Tibial artery (tissue), 4 donors: Measurements from ENCODE around the gene TRPM1.

Experiments
- DNase-seq, 2 donors: peaks; one replicate each; pipeline ENCODE4 v3.0.0-alpha.2; 2019
- H3K27ac ChIP-seq, 2 donors: fragments of 200-600 bp; sonication (generic) in 1 of 2; 1 replicate in 1 of 2; 2 replicates in 1 of 2; pipeline ENCODE4 v1.5.1; 2018 to 2019; ENCODE audit warnings: mild to moderate bottlenecking in 1 of 2
- H3K27me3 ChIP-seq, 2 donors: fragments of 200-600 bp; sonication (generic) in 1 of 2; one replicate each; pipeline versions ENCODE4 v1.5.1 to v1.6.0; 2016 to 2019
- H3K36me3 ChIP-seq, 3 donors: fragments of 200-600 bp; sonication (generic) in 2 of 3; one replicate each; pipeline ENCODE4 v1.5.1; 2016 to 2019; ENCODE audit warnings: mild to moderate bottlenecking in 2 of 3
- H3K4me1 ChIP-seq, 4 donors: fragments of 200-600 bp; sonication (generic) in 2 of 4; 1 replicate in 3 of 4; 2 replicates in 1 of 4; pipeline ENCODE4 v1.5.1; 2016 to 2019
- H3K4me3 ChIP-seq, 2 donors: fragments of 200-600 bp; sonication (generic) in 1 of 2; 1 replicate in 1 of 2; 2 replicates in 1 of 2; pipeline ENCODE4 v1.5.1; 2018 to 2019; ENCODE audit warnings: mild to moderate bottlenecking in 2 of 2
- H3K9me3 ChIP-seq, 3 donors: fragments of 200-600 bp; sonication (generic) in 1 of 3; one replicate each; pipeline ENCODE4 v1.5.1; 2016 to 2019
- intact Hi-C: fragments of 100-400 bp; cut with DNase I; formaldehyde crosslinking; loops from one replicate; pipeline ENCODE4 v1.15.0; 2023; ENCODE audit warnings: low total_unique reads
- TF ChIP-seq, protein P1 (sequence below), 2 experiments: fragments of 200-600 bp in 1 of 2; fragments of 450-650 bp in 1 of 2; IDR thresholded peaks; one replicate each; pipeline ENCODE4 v1.5.1; 2017 to 2019; ENCODE audit warnings: antibody characterized with exemption in 2 of 2, mild to moderate bottlenecking in 1 of 2, moderate library complexity in 1 of 2

TRPM1 gene

GRCh38 chr15:31016446-31016915 is 85.0 kb downstream of the TRPM1 start:
- DNase-seq: no peak
- H3K27ac ChIP-seq: no peak overlapping the region
- peaks cover 6 to 20% (median 7%) of the 10 kb centered on the region in 3 donors for H3K9me3 ChIP-seq
- TF ChIP-seq, protein P1, sequence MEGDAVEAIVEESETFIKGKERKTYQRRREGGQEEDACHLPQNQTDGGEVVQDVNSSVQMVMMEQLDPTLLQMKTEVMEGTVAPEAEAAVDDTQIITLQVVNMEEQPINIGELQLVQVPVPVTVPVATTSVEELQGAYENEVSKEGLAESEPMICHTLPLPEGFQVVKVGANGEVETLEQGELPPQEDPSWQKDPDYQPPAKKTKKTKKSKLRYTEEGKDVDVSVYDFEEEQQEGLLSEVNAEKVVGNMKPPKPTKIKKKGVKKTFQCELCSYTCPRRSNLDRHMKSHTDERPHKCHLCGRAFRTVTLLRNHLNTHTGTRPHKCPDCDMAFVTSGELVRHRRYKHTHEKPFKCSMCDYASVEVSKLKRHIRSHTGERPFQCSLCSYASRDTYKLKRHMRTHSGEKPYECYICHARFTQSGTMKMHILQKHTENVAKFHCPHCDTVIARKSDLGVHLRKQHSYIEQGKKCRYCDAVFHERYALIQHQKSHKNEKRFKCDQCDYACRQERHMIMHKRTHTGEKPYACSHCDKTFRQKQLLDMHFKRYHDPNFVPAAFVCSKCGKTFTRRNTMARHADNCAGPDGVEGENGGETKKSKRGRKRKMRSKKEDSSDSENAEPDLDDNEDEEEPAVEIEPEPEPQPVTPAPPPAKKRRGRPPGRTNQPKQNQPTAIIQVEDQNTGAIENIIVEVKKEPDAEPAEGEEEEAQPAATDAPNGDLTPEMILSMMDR (IDR thresholded peaks at IDR 0.05): no peak
- no peaks in the 10 kb centered on the region for H3K36me3 ChIP-seq
- intact Hi-C loops: no loop called here
- no peaks in the 10 kb centered on the region for H3K4me1 ChIP-seq
- H3K27me3 ChIP-seq: no peaks in the 10 kb centered on the region
- H3K4me3 ChIP-seq: no peak overlapping the region

GRCh38 chr15:31014608-31014925 is 87.0 kb downstream of the TRPM1 start:
- TF ChIP-seq, protein P1 (IDR thresholded peaks at IDR 0.05): no peak
- H3K9me3 ChIP-seq: peaks cover 6 to 27% (median 7%) of the 10 kb centered on the region in 3 donors
- no peak overlapping the region for H3K4me3 ChIP-seq
- H3K4me1 ChIP-seq: no peaks in the 10 kb centered on the region
- H3K27ac ChIP-seq: no peak overlapping the region
- intact Hi-C loops: no loop called here
- H3K27me3 ChIP-seq: no peaks in the 10 kb centered on the region
- no peaks in the 10 kb centered on the region for H3K36me3 ChIP-seq
- no peak for DNase-seq

GRCh38 chr15:31013863-31014607 is 87.5 kb downstream of the TRPM1 start:
- Histone ChIP-seq H3K9me3 (peaks cover 6 to 27% (median 7%) of the 10 kb centered on the region in 3 donors), H3K27me3 (no peaks in the 10 kb centered on the region), H3K36me3 (no peaks in the 10 kb centered on the region), H3K27ac (no peak overlapping the region), H3K4me3 (no peak overlapping the region), H3K4me1 (no peaks in the 10 kb centered on the region)
- no peak for DNase-seq
- intact Hi-C loops: no loop called here
- TF ChIP-seq, protein P1 (IDR thresholded peaks at IDR 0.05): no peak

DNA sequence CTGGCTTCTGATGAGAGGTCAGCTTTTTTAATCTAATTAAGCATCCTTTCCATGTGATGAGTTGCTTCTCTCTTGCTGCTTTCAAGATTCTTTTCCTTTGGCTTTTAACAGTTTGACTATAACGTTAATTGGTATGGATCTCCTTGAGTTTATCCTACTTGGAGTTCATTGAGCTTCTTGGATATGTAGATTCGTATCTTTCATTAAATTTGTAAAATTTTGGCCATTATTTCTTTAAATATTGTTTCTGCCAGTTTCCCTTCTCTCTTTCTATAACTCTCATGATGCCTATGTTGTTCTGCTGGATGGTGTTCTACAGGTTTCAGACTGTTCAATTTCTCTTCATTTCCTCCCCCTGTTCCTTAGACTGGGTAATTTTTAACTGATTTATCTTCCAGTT is 89.1 kb downstream of the TRPM1 start:
- peaks cover 6 to 27% (median 7%) of the 10 kb centered on the region in 3 donors for H3K9me3 ChIP-seq
- no peak overlapping the region for H3K4me3 ChIP-seq
- H3K27me3 ChIP-seq: no peaks in the 10 kb centered on the region
- no peaks in the 10 kb centered on the region for H3K36me3 ChIP-seq
- no peak for DNase-seq
- no peaks in the 10 kb centered on the region for H3K4me1 ChIP-seq
- intact Hi-C loops: no loop called here
- TF ChIP-seq, protein P1 (IDR thresholded peaks at IDR 0.05): no peak
- no peak overlapping the region for H3K27ac ChIP-seq

DNA sequence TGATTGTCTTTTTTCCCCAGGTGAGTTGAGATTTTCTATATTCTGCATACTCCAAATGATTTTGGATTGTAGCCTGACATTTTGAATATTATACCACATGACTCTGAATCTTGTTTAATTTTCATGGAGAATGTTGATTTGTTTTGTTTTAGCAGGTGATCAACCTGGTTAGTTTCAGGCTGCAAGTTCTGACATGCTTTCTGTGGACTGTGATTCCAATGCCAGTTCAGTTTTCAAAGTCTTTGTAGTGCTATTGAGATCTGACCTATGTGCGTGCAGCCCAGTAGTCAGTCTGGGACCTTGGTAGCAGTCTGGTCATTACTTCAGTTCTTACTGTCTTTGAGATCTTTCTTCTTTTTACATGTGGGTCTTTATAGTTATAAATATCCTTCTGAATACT is 91.5 kb downstream of the TRPM1 start:
- intact Hi-C loops: no loop called here

More for the DNA sequence above, 91.5 kb downstream of the TRPM1 start:
- no peak for DNase-seq
- no peaks in the 10 kb centered on the region for H3K27me3 ChIP-seq
- no peak overlapping the region for H3K4me3 ChIP-seq
- H3K9me3 ChIP-seq: peaks cover 6 to 27% (median 7%) of the 10 kb centered on the region in 3 donors
- no peaks in the 10 kb centered on the region for H3K4me1 ChIP-seq
- no peak overlapping the region for H3K27ac ChIP-seq
- H3K36me3 ChIP-seq: no peaks in the 10 kb centered on the region
- TF ChIP-seq, protein P1 (IDR thresholded peaks at IDR 0.05): no peak
